CD8-positive, alpha-beta memory T cell (primary cell): ENCODE data around the gene PTK6. TPM values are rescaled to one million over a fixed set of nuclear protein-coding genes. Genes with fewer than 3 reads are reported as not detected.
"Not testable (repeated sequence)": the region's sequence is repeated elsewhere in the genome, so short reads cannot be mapped to it uniquely, and the experiment has no call there.

ENCODE experiments used
- CTCF ChIA-PET: fragments of 350-600 bp; sonication (Branson Sonifier 250); formaldehyde crosslinking; loops from one replicate; lab custom pipeline; 2021; ENCODE audit warnings: antibody characterized with exemption; lab: Charles Lee
- POLR2A ChIA-PET: fragments of 350-600 bp; sonication (Branson Sonifier 250); formaldehyde crosslinking; loops from one replicate; lab custom pipeline; 2021; ENCODE audit warnings: antibody characterized with exemption; lab: Charles Lee
- DNase-seq, 5 donors: peaks; one replicate each; pipeline versions ENCODE4 v3.0.0 to v3.0.0-alpha.2; 2020 to 2022; ENCODE audit warnings: mixed read lengths in 1 of 5
- H3K27ac ChIP-seq: one replicate; pipeline ENCODE4 v1.7.0; 2013; ENCODE audit warnings: low read depth, mild to moderate bottlenecking, low read length, moderate library complexity
- H3K27me3 ChIP-seq: 2 replicates; pipeline ENCODE4 v1.7.0; 2013; ENCODE audit warnings: low read length, mild to moderate bottlenecking; ENCODE audit not compliant: insufficient read depth, poor library complexity, severe bottlenecking
- H3K36me3 ChIP-seq: 2 replicates; pipeline ENCODE4 v1.7.0; 2013; ENCODE audit warnings: mild to moderate bottlenecking, low read length, moderate library complexity; ENCODE audit not compliant: insufficient read depth
- H3K4me1 ChIP-seq: 2 replicates; pipeline ENCODE4 v1.7.0; 2013; ENCODE audit warnings: mild to moderate bottlenecking, low read length, moderate library complexity; ENCODE audit not compliant: insufficient read depth
- H3K4me3 ChIP-seq: 2 replicates; pipeline ENCODE4 v1.7.0; 2013; ENCODE audit warnings: mild to moderate bottlenecking, low read length
- H3K9me3 ChIP-seq: 2 replicates; pipeline ENCODE4 v1.7.0; 2013; ENCODE audit warnings: mild to moderate bottlenecking, low read length
- H3K27ac Mint-ChIP-seq, 8 donors: one replicate each; pipeline ENCODE4 v1.8.0; 2020 to 2021; ENCODE audit warnings: mixed read lengths in 8 of 8, mild to moderate bottlenecking in 6 of 8, inconsistent platforms in 3 of 8, moderate library complexity in 3 of 8
- H3K27me3 Mint-ChIP-seq, 2 donors: one replicate each; pipeline ENCODE4 v1.8.0; 2020 to 2021; ENCODE audit warnings: mixed read lengths in 2 of 2, mild to moderate bottlenecking in 1 of 2, moderate library complexity in 1 of 2
- H3K36me3 Mint-ChIP-seq, 3 donors: one replicate each; pipeline ENCODE4 v1.8.0; 2020 to 2021; ENCODE audit warnings: mixed read lengths in 3 of 3, inconsistent platforms in 1 of 3, mild to moderate bottlenecking in 1 of 3
- H3K4me1 Mint-ChIP-seq, 3 donors: one replicate each; pipeline ENCODE4 v1.8.0; 2020 to 2021; ENCODE audit warnings: mixed read lengths in 3 of 3, inconsistent platforms in 1 of 3, mild to moderate bottlenecking in 1 of 3
- H3K4me3 Mint-ChIP-seq, 7 donors: one replicate each; pipeline ENCODE4 v1.8.0; 2020 to 2021; ENCODE audit warnings: mixed read lengths in 7 of 7, mild to moderate bottlenecking in 6 of 7, moderate library complexity in 4 of 7, inconsistent platforms in 2 of 7
- H3K9me3 Mint-ChIP-seq, 5 donors: one replicate each; pipeline ENCODE4 v1.8.0; 2020 to 2022; ENCODE audit warnings: mixed read lengths in 5 of 5, mild to moderate bottlenecking in 3 of 5, moderate library complexity in 2 of 5, inconsistent platforms in 1 of 5
- polyA plus RNA-seq: library from polyadenylated mRNA; unstranded; fragments of 300-500 nt; fragmentation: Illumina TruSeq; gene quantifications from one replicate; pipeline ENCODE4 v1.2.3, GENCODE V29; 2021
- total RNA-seq, 2 experiments: library from RNA; stranded (reverse); gene quantifications; one replicate each; pipeline ENCODE4 v1.2.3, GENCODE V29; 2021

The PTK6 gene
- total and polyA plus RNA-seq, 3 experiments from 2014 or later = 0.16 to 0.31 (median 0.18) TPM

DNA sequence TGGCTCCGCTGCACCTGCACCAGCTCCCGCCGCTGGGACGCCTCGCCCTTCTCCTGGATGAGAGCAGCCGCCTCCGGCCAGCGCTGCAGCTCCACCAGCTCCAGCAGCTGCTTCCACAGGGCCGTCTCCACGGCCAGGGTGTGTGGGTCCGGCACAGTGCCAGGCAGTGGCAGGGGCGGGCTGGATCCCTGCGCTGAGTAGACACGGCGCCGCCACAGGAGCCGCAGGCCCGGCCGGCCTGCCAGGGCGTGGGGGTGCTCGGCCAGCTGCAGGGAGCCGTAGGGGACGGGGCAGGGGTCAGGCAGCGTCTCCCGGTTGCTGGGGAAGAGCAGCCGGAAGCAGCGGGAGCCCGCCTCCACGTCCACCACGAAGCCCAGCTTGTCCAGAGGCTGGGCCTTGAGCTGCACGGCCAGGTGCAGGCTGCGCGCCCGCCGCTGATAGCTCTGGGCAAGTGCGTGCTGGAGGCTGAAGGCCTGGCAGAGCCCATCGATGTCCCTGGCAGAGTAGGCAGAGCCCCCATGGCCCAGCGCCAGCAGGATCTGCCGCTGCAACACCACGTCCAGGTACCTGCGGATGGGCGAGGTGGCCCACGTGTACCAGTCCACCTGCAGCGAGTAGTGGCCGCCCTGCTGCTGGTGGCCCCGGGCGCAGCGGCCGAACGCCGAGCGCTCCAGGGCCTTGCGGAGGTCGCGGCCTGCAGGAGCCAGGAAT is 26.2 kb upstream of the PTK6 start:
- H3K9me3 ChIP-seq = no peaks in the 10 kb centered on the region
- peaks cover 9 to 16% (median 11%) of the 10 kb centered on the region in 3 donors for H3K4me1 Mint-ChIP-seq
- no peaks in the 10 kb centered on the region for H3K9me3 Mint-ChIP-seq
- H3K27ac ChIP-seq = no peak overlapping the region
- H3K36me3 ChIP-seq = no peaks in the 10 kb centered on the region
- no peak overlapping the region for H3K4me3 ChIP-seq
- H3K27me3 Mint-ChIP-seq = no peaks in the 10 kb centered on the region
- no peak for DNase-seq
- H3K4me1 ChIP-seq = peaks cover 15% of the 10 kb centered on the region
- peaks cover 0 to 30% (median 2%) of the 10 kb centered on the region in 3 donors for H3K36me3 Mint-ChIP-seq
- ChIA-PET POLR2A (no interaction called here), CTCF (no interaction called here)
- no peaks in the 10 kb centered on the region for H3K27me3 ChIP-seq
- H3K27ac Mint-ChIP-seq = no peak overlapping the region
- no peak overlapping the region for H3K4me3 Mint-ChIP-seq

GRCh38 chr20:63562461-63563224 is 25.5 kb upstream of the PTK6 start:
- no peaks in the 10 kb centered on the region for H3K9me3 ChIP-seq
- no peak for DNase-seq
- peaks cover 8% of the 10 kb centered on the region for H3K4me1 ChIP-seq
- no peak overlapping the region for H3K27ac Mint-ChIP-seq
- CTCF ChIA-PET = no interaction called here
- H3K27me3 ChIP-seq = no peaks in the 10 kb centered on the region
- H3K36me3 ChIP-seq = no peaks in the 10 kb centered on the region
- POLR2A ChIA-PET = no interaction called here
- H3K36me3 Mint-ChIP-seq = peaks cover 0 to 30% (median 2%) of the 10 kb centered on the region in 3 donors
- no peak overlapping the region for H3K4me3 ChIP-seq
- H3K27ac ChIP-seq = no peak overlapping the region
- H3K9me3 Mint-ChIP-seq = no peaks in the 10 kb centered on the region
- peak overlapping the region in 1 of 7 donors; percentile 40 for H3K4me3 Mint-ChIP-seq
- H3K27me3 Mint-ChIP-seq = no peaks in the 10 kb centered on the region
- peaks cover 3 to 9% (median 4%) of the 10 kb centered on the region in 3 donors for H3K4me1 Mint-ChIP-seq

GRCh38 chr20:63561624-63562396 is 24.6 kb upstream of the PTK6 start:
- Histone ChIP-seq H3K9me3 (no peaks in the 10 kb centered on the region), H3K27ac (no peak overlapping the region), H3K36me3 (no peaks in the 10 kb centered on the region), H3K27me3 (no peaks in the 10 kb centered on the region), H3K4me3 (no peak overlapping the region), H3K4me1 (peaks cover under 1% of the 10 kb centered on the region)
- Mint-ChIP-seq H3K4me3 (no peak overlapping the region), H3K9me3 (no peaks in the 10 kb centered on the region), H3K27me3 (no peaks in the 10 kb centered on the region), H3K4me1 (peaks cover 0 to 4% (median 2%) of the 10 kb centered on the region in 3 donors), H3K27ac (peak overlapping the region in 1 of 8 donors; percentile 54), H3K36me3 (peaks cover 0 to 32% (median 2%) of the 10 kb centered on the region in 3 donors)
- POLR2A ChIA-PET = no interaction called here
- CTCF ChIA-PET = interaction anchor here (1.3 kb wide), 1 partner anchor 9 kb away, joined by 3 read pairs; no protein-coding TSS in a partner anchor
- DNase-seq = no peak

DNA sequence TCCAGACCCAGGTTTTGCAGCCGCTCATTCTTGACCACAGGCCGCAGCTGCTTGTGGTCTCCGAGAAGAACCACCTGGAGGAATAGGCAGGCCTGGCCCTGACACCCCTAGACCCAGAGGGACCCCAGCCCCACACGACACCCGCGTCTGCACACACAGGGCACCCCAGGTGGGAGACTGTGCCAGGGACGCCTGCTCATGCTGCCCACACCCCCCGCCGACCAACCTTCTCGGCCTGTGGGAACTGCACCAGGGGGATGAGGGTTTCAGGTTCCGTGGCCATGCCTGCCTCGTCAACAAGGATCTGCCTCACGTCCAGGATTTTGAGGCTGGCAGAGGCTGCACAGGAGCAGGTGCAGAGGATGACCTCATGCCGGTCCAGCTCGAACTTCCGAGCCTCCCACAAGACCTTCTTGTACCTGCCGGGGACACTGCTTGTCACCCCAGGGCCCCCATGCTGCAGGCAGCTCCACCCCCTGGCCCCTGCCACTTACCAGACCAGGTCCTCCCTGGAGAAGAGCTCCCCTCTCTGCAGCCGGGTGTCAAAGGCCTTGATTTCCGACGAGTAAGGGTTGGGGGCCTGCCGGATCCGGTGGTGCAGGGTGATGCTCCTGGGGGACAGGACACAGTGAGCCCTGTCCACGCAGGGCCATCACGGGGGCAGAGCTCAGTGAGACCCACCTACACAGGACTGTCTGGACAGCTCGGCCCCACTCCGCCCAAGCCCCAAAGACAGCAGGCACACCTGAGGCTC is 23.9 kb upstream of the PTK6 start:
- peaks cover 0 to 32% (median 2%) of the 10 kb centered on the region in 3 donors for H3K36me3 Mint-ChIP-seq
- Histone ChIP-seq H3K9me3 (no peaks in the 10 kb centered on the region), H3K36me3 (no peaks in the 10 kb centered on the region), H3K27me3 (no peaks in the 10 kb centered on the region), H3K4me3 (no peak overlapping the region), H3K4me1 (no peaks in the 10 kb centered on the region), H3K27ac (no peak overlapping the region)
- H3K4me1 Mint-ChIP-seq = peaks cover 0 to 4% (median 2%) of the 10 kb centered on the region in 3 donors
- ChIA-PET POLR2A (no interaction called here), CTCF (interaction anchor here (1.3 kb wide), 1 partner anchor 8 kb away, joined by 3 read pairs; no protein-coding TSS in a partner anchor)
- no peak for DNase-seq
- H3K27me3 Mint-ChIP-seq = no peaks in the 10 kb centered on the region
- no peaks in the 10 kb centered on the region for H3K9me3 Mint-ChIP-seq
- H3K4me3 Mint-ChIP-seq = no peak overlapping the region
- peak overlapping the region in 1 of 8 donors; percentile 78 for H3K27ac Mint-ChIP-seq

- H3K4me3 Mint-ChIP-seq = no peak overlapping the region
- DNase-seq = no peak
- Histone ChIP-seq H3K27me3 (no peaks in the 10 kb centered on the region), H3K27ac (no peak overlapping the region), H3K9me3 (no peaks in the 10 kb centered on the region), H3K4me1 (no peaks in the 10 kb centered on the region), H3K36me3 (no peaks in the 10 kb centered on the region), H3K4me3 (no peak overlapping the region)
- peaks cover 0 to 4% (median 2%) of the 10 kb centered on the region in 3 donors for H3K4me1 Mint-ChIP-seq
- no peaks in the 10 kb centered on the region for H3K27me3 Mint-ChIP-seq
- H3K9me3 Mint-ChIP-seq = no peaks in the 10 kb centered on the region
- POLR2A ChIA-PET = no interaction called here
- H3K36me3 Mint-ChIP-seq = peaks cover 0 to 29% (median 2%) of the 10 kb centered on the region in 3 donors
- CTCF ChIA-PET = no interaction called here
- peak overlapping the region in 3 of 8 donors; percentile 66 to 79 (median 78) for H3K27ac Mint-ChIP-seq
Observed at GRCh38 chr20:63560333-63560805, 23.2 kb upstream of the PTK6 start.

DNA sequence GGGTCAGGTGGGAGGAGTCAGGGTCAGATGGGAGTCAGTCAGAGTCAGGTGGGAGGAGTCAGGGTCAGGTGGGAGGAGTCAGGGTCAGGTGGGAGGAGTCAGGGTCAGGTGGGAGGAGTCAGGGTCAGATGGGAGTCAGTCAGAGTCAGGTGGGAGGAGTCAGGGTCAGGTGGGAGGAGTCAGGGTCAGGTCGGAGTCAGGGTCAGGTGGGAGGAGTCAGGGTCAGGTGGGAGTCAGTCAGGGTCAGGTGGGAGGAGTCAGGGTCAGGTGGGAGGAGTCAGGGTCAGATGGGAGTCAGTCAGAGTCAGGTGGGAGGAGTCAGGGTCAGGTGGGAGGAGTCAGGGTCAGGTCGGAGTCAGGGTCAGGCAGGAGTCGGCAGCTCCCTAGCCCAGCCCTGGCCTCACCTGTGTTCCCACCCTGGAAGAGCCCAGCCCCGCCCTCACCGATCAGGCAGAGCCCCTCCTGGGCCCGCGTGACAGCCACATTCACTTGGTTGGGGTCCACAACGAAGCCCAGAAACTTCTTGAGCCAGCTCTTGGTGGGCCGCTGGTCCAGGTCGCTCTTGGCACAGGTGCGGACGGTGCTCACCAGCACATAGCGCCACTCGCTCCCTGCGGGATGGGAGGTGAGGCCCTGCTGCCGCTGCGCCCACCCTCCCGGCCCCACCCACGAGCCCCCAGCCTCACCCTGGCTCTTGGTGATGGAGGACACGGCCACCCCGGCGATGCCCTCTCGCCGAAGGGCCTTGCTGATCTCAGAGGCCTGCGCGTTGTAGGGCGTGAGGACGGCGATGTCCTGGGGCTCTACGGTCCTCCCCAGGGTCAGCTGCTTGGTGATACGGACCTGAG is 22.5 kb upstream of the PTK6 start:
- H3K27ac ChIP-seq, H3K4me1 Mint-ChIP-seq, POLR2A ChIA-PET, H3K27me3 Mint-ChIP-seq, H3K27me3 ChIP-seq, H3K4me3 ChIP-seq, CTCF ChIA-PET, H3K4me1 ChIP-seq, H3K9me3 ChIP-seq, H3K9me3 Mint-ChIP-seq, H3K36me3 ChIP-seq, H3K4me3 Mint-ChIP-seq: not testable (repeated sequence)
- Mint-ChIP-seq H3K27ac (peak overlapping the region in 1 of 8 donors; percentile 78), H3K36me3 (peaks cover 0 to 28% (median 2%) of the 10 kb centered on the region in 3 donors)
- peak in 1 of 5 donors; percentile 32 for DNase-seq
